GM23338 (cell line): Measurements from ENCODE around the gene LCN10. TPM values are rescaled to one million over a fixed set of nuclear protein-coding genes. Genes with fewer than 3 reads are reported as not detected.

Experiments
- ATAC-seq: fragments of 200-7000 bp; cut with Tn5 transposase; 3 replicates; pipeline ENCODE4 v1.9.1; 2020
- DNase-seq: peaks from one replicate; pipeline ENCODE4 v3.0.0-alpha.2; 2015; ENCODE audit warnings: low spot score
- H2AFZ ChIP-seq: fragments of 200-600 bp; sonication (generic); 2 replicates; pipeline ENCODE4 v1.8.0; 2016; ENCODE audit warnings: antibody characterized with exemption, mild to moderate bottlenecking, moderate library complexity
- H3F3A ChIP-seq: fragments of 200-600 bp; sonication (generic); replicated peaks from 2 replicates; pipeline ENCODE4 v1.8.0; 2017; ENCODE audit warnings: antibody characterized with exemption, mixed run types, low read depth
- H3K27ac ChIP-seq: fragments of 200-600 bp; sonication (generic); 2 replicates; pipeline ENCODE4 v1.6.1; 2016; ENCODE audit warnings: low read depth
- H3K27me3 ChIP-seq: fragments of 200-600 bp; sonication (generic); 2 replicates; pipeline ENCODE4 v1.8.0; 2016; ENCODE audit warnings: mild to moderate bottlenecking, mixed run types, moderate library complexity; ENCODE audit not compliant: insufficient read depth
- H3K36me3 ChIP-seq: fragments of 200-600 bp; sonication (generic); 2 replicates; pipeline ENCODE4 v1.8.0; 2016; ENCODE audit warnings: mild to moderate bottlenecking; ENCODE audit not compliant: insufficient read depth
- H3K4me1 ChIP-seq: fragments of 200-600 bp; sonication (generic); 2 replicates; pipeline ENCODE4 v1.8.0; 2016; ENCODE audit warnings: mild to moderate bottlenecking, moderate library complexity; ENCODE audit not compliant: insufficient read depth
- H3K4me2 ChIP-seq: fragments of 200-600 bp; sonication (generic); 2 replicates; pipeline ENCODE4 v1.7.1; 2017; ENCODE audit warnings: mixed run types
- H3K4me3 ChIP-seq: fragments of 200-600 bp; sonication (generic); 2 replicates; pipeline ENCODE4 v1.6.1; 2016; ENCODE audit warnings: mixed run types
- H3K79me2 ChIP-seq: fragments of 200-600 bp; sonication (generic); replicated peaks from 2 replicates; pipeline ENCODE4 v1.8.0; 2017; ENCODE audit warnings: mild to moderate bottlenecking; ENCODE audit not compliant: insufficient read depth
- H3K9me2 ChIP-seq: fragments of 200-600 bp; sonication (generic); 2 replicates; pipeline ENCODE4 v1.8.0; 2017; ENCODE audit not compliant: insufficient read depth
- H4K20me1 ChIP-seq: fragments of 200-600 bp; sonication (generic); replicated peaks from 2 replicates; pipeline ENCODE4 v1.8.0; 2017; ENCODE audit warnings: mild to moderate bottlenecking; ENCODE audit not compliant: insufficient read depth
- H3K27ac Mint-ChIP-seq: 2 replicates; pipeline ENCODE4 v1.8.0; 2020; ENCODE audit warnings: inconsistent platforms, mild to moderate bottlenecking, moderate library complexity, mixed read lengths
- H3K27me3 Mint-ChIP-seq: 3 replicates; pipeline ENCODE4 v1.8.0; 2022; ENCODE audit warnings: low read depth, mild to moderate bottlenecking, moderate library complexity, mixed read lengths, inconsistent platforms; ENCODE audit not compliant: insufficient read depth, poor library complexity
- H3K36me3 Mint-ChIP-seq: 3 replicates; pipeline ENCODE4 v1.8.0; 2021; ENCODE audit warnings: low read depth, mild to moderate bottlenecking, inconsistent platforms, moderate library complexity, mixed read lengths
- H3K4me1 Mint-ChIP-seq: 3 replicates; pipeline ENCODE4 v1.8.0; 2020; ENCODE audit warnings: mild to moderate bottlenecking, inconsistent platforms, mixed read lengths
- H3K4me3 Mint-ChIP-seq: 3 replicates; pipeline ENCODE4 v1.8.0; 2021; ENCODE audit warnings: moderate library complexity, mild to moderate bottlenecking, inconsistent platforms, mixed read lengths
- H3K9me3 Mint-ChIP-seq: 3 replicates; pipeline ENCODE4 v1.8.0; 2020; ENCODE audit warnings: moderate library complexity, mild to moderate bottlenecking, inconsistent platforms, mixed read lengths
- CREB1 ChIP-seq: fragments of 250-450 bp; sonication (Bioruptor Pico); IDR thresholded peaks from 2 replicates; pipeline ENCODE4 v1.5.0; 2020; ENCODE audit warnings: low read depth, mild to moderate bottlenecking, moderate library complexity
- REST ChIP-seq: IDR thresholded peaks from one replicate; pipeline ENCODE4 v1.6.1; 2018; ENCODE audit warnings: antibody characterized with exemption; ENCODE audit not compliant: unreplicated experiment
- ZNF462 ChIP-seq: fragments of 250-450 bp; sonication (Bioruptor Pico); IDR thresholded peaks from 2 replicates; pipeline ENCODE4 v1.5.0; 2020; ENCODE audit warnings: mild to moderate bottlenecking, moderate library complexity
- polyA plus RNA-seq: library from polyadenylated mRNA; unstranded; fragments of >200 nt; fragmentation: Nextera tagmentation; extraction: Ambion mirVana; gene quantifications from 2 replicates; pipeline ENCODE4 v1.2.1, GENCODE V29; 2016
- total RNA-seq: library from RNA; depleted of rRNA; stranded (reverse); fragments of >200 nt; shearing (Covaris generic); gene quantifications from 2 replicates; pipeline ENCODE4 v1.2.3, GENCODE V29; 2014

The LCN10 gene
- total and polyA plus RNA-seq, 2 experiments from 2014 or later: 0.45 to 0.74 TPM

- Mint-ChIP-seq H3K36me3 (no peaks in the 10 kb centered on the region), H3K27me3 (peaks cover 9% of the 10 kb centered on the region), H3K9me3 (no peaks in the 10 kb centered on the region; the same call in 2 of the 3 replicates), H3K4me3 (no peak overlapping the region), H3K4me1 (peaks cover 3% of the 10 kb centered on the region; the same call in 1 of the 3 replicates), H3K27ac (no peak overlapping the region)
- H3K36me3 ChIP-seq: no peaks in the 10 kb centered on the region
- H2AFZ ChIP-seq: no peak overlapping the region
- no peaks in the 10 kb centered on the region for H3K79me2 ChIP-seq
- no peaks in the 10 kb centered on the region for H3F3A ChIP-seq
- no peaks in the 10 kb centered on the region for H4K20me1 ChIP-seq
- TF ChIP-seq CREB1 (CRISPR knock-in tag) (no peak), ZNF462 (CRISPR knock-in tag) (no peak), REST (no peak)
- H3K27ac ChIP-seq: no peak overlapping the region
- no peak overlapping the region for H3K4me2 ChIP-seq
- no peak for DNase-seq
- H3K4me3 ChIP-seq: no peak overlapping the region
- no peaks in the 10 kb centered on the region for H3K4me1 ChIP-seq
- H3K27me3 ChIP-seq: no peaks in the 10 kb centered on the region
- H3K9me2 ChIP-seq: no peaks in the 10 kb centered on the region
- ATAC-seq: no peak
Observed at GRCh38 chr9:136784997-136785361, 42.2 kb upstream of the LCN10 start.
